Measurements from ENCODE around the gene MCTS1. TPM values are rescaled to one million over a fixed set of nuclear protein-coding genes. Genes with fewer than 3 reads are reported as not detected.

MCTS1 gene
- total RNA-seq, 1 donor from 2014 or later = 27.2 TPM

GRCh38 chrX:120614816-120615215, 10.9 kb downstream of the MCTS1 start:
- Mint-ChIP-seq H3K4me3 (no peak overlapping the region), H3K4me1 (no peaks in the 10 kb centered on the region), H3K27me3 (ENCODE audit: insufficient read depth, low read depth) (peaks cover 1% of the 10 kb centered on the region), H3K36me3 (peaks cover 2% of the 10 kb centered on the region), H3K27ac (no peak overlapping the region), H3K9me3 (peaks cover 4% of the 10 kb centered on the region)
- Histone ChIP-seq H3K4me2 (no peak overlapping the region), H4K20me1 (ENCODE audit: low read depth) (no peaks in the 10 kb centered on the region), H3K79me2 (ENCODE audit: low read depth) (no peaks in the 10 kb centered on the region), H3K4me3 (no peak overlapping the region), H3K9me3 (ENCODE audit: low read depth) (no peaks in the 10 kb centered on the region), H2AFZ (replicated peaks) (no peak overlapping the region), H3K4me1 (no peaks in the 10 kb centered on the region), H3K27ac (no peak overlapping the region), H3F3A (ENCODE audit: low read depth) (no peaks in the 10 kb centered on the region), H3K27me3 (no peaks in the 10 kb centered on the region), H3K36me3 (no peaks in the 10 kb centered on the region), H3K9ac (no peak overlapping the region)
- TF ChIP-seq EZH2 (IDR thresholded peaks at IDR 0.05) = no peak
- TF ChIP-seq EZH2phosphoT487 (IDR thresholded peaks at IDR 0.05) = no peak
- no peak for TF ChIP-seq CTCF (IDR thresholded peaks at IDR 0.05)
- no peak for DNase-seq (ENCODE audit: low spot score)

GRCh38 chrX:120617996-120618630, 14.2 kb downstream of the MCTS1 start:
- Histone ChIP-seq H3K79me2 (ENCODE audit: low read depth) (no peaks in the 10 kb centered on the region), H3K9me3 (ENCODE audit: low read depth) (no peaks in the 10 kb centered on the region), H2AFZ (replicated peaks) (no peak overlapping the region), H3K27me3 (no peaks in the 10 kb centered on the region), H3F3A (ENCODE audit: low read depth) (no peaks in the 10 kb centered on the region), H3K9ac (no peak overlapping the region), H3K4me3 (no peak overlapping the region), H3K4me2 (no peak overlapping the region), H4K20me1 (ENCODE audit: low read depth) (no peaks in the 10 kb centered on the region), H3K27ac (no peak overlapping the region), H3K4me1 (no peaks in the 10 kb centered on the region), H3K36me3 (peaks cover 5% of the 10 kb centered on the region)
- H3K4me3 Mint-ChIP-seq = no peak overlapping the region
- no peaks in the 10 kb centered on the region for H3K4me1 Mint-ChIP-seq
- TF ChIP-seq EZH2phosphoT487 (IDR thresholded peaks at IDR 0.05) (no peak), CTCF (IDR thresholded peaks at IDR 0.05) (no peak), EZH2 (IDR thresholded peaks at IDR 0.05) (no peak)
- no peak for DNase-seq (ENCODE audit: low spot score)
- H3K27ac Mint-ChIP-seq = no peak overlapping the region
- H3K27me3 Mint-ChIP-seq (ENCODE audit: insufficient read depth, low read depth) = peaks cover 5% of the 10 kb centered on the region
- peaks cover 5% of the 10 kb centered on the region for H3K36me3 Mint-ChIP-seq
- H3K9me3 Mint-ChIP-seq = peaks cover 4% of the 10 kb centered on the region

GRCh38 chrX:120625371-120625770, 21.5 kb downstream of the MCTS1 start:
- no peak overlapping the region for H3K27ac Mint-ChIP-seq
- no peak overlapping the region for H2AFZ ChIP-seq (replicated peaks)
- H3K36me3 Mint-ChIP-seq = peaks cover 2% of the 10 kb centered on the region
- no peak overlapping the region for H3K4me2 ChIP-seq
- no peak overlapping the region for H3K4me3 ChIP-seq
- H3K9me3 Mint-ChIP-seq = peaks cover 4% of the 10 kb centered on the region
- H3K9me3 ChIP-seq (ENCODE audit: low read depth) = no peaks in the 10 kb centered on the region
- no peak for DNase-seq (ENCODE audit: low spot score)
- H3K4me1 Mint-ChIP-seq = no peaks in the 10 kb centered on the region
- peaks cover 2% of the 10 kb centered on the region for H3K27me3 Mint-ChIP-seq (ENCODE audit: insufficient read depth, low read depth)
- H3K36me3 ChIP-seq = peaks cover 5% of the 10 kb centered on the region
- H3K27me3 ChIP-seq = no peaks in the 10 kb centered on the region
- TF ChIP-seq EZH2phosphoT487 (IDR thresholded peaks at IDR 0.05) (no peak), CTCF (IDR thresholded peaks at IDR 0.05) (no peak), EZH2 (IDR thresholded peaks at IDR 0.05) (no peak)
- peaks cover 6% of the 10 kb centered on the region for H3F3A ChIP-seq (ENCODE audit: low read depth)
- H3K9ac ChIP-seq = no peak overlapping the region
- H3K4me3 Mint-ChIP-seq = no peak overlapping the region
- peaks cover 15% of the 10 kb centered on the region for H3K79me2 ChIP-seq (ENCODE audit: low read depth)
- H3K4me1 ChIP-seq = no peaks in the 10 kb centered on the region
- no peaks in the 10 kb centered on the region for H4K20me1 ChIP-seq (ENCODE audit: low read depth)
- no peak overlapping the region for H3K27ac ChIP-seq
